ENCODE results near the gene UVRAG. TPM values are rescaled to one million over a fixed set of nuclear protein-coding genes. Genes with fewer than 3 reads are reported as not detected.
A peak's percentile ranks its signal among the peaks of the same experiment; 100 is the strongest.

The UVRAG gene
- total and polyA plus RNA-seq, 2 of the 13 experiments (the other 11 are each of a cell fraction or from before 2014, with no cell fraction given) = 9.7 to 17.3 TPM

DNA sequence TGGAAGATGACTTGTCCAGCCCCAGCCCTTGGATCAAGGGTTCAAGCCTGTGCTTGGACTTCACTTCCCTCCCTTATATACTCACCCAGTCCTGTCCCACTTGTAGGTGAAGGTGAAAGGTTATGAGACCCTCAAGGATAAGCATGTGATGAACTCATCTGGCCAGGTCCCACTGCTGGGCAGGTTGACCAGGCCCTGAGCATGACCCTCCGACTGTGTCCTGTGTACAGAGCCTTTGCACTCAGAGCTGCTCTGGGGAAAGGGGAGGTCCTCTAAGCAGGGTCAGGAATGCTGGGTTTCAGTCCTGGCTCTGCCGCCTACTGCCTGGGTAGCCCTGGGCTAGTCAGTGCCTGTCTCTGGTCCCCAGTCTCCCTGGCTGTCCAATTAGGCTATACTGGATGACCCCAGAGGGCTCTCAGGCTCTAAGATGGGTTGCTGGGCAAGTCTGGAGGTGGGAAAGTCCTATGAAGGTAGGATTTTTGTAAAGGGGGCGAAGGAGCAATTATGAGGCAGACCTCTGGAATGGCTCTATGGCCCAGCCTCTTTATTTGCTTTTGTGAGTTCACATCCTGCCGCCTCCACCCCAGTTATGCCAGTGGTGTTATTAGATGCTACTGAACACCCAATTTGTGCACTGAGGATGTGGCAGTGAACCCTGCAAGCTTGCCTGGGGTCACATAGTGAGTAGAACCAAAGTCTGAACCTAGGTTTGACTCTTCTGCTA lies 32.3 kb upstream of the UVRAG start (continued):
- TF ChIP-seq ZNF354B (CRISPR knock-in tag; IDR thresholded peaks at IDR 0.05) (no peak), ZSCAN31 (CRISPR knock-in tag; IDR thresholded peaks at IDR 0.05; ENCODE audit: low read depth) (0 out of 2 replicates have a peak, but pooled peaks have one; percentile 28), ZNF83 (CRISPR knock-in tag; IDR thresholded peaks at IDR 0.05; ENCODE audit: borderline replicate concordance) (no peak), ONECUT2 (CRISPR knock-in tag; IDR thresholded peaks at IDR 0.05) (no peak), ZNF720 (CRISPR knock-in tag; IDR thresholded peaks at IDR 0.05) (no peak), JUNB (CRISPR knock-in tag; IDR thresholded peaks at IDR 0.05; ENCODE audit: borderline replicate concordance) (no peak), RELA (CRISPR knock-in tag; IDR thresholded peaks at IDR 0.05) (no peak), NFYB (CRISPR knock-in tag; IDR thresholded peaks at IDR 0.05) (no peak; the same call in none of the 2 replicates), NFATC3 (CRISPR knock-in tag; IDR thresholded peaks at IDR 0.05) (no peak), JUN (CRISPR knock-in tag; IDR thresholded peaks at IDR 0.05) (peak; percentile 52; the same call in 1 of the 2 replicates), NCOA5 (CRISPR knock-in tag; IDR thresholded peaks at IDR 0.05) (no peak), CBX2 (IDR thresholded peaks at IDR 0.05; ENCODE audit: low read depth, low read length) (no peak), CBX2 (CRISPR knock-in tag; IDR thresholded peaks at IDR 0.05; ENCODE audit: low read depth) (no peak), RXRA (CRISPR knock-in tag; IDR thresholded peaks at IDR 0.05) (peak; percentile 66), ZNF451 (CRISPR knock-in tag; IDR thresholded peaks at IDR 0.05) (no peak), ZNF3 (CRISPR knock-in tag; IDR thresholded peaks at IDR 0.05) (no peak), RBAK (CRISPR knock-in tag; IDR thresholded peaks at IDR 0.05) (no peak), ZNF432 (CRISPR knock-in tag; IDR thresholded peaks at IDR 0.05; ENCODE audit: borderline replicate concordance) (no peak)
- TF ChIP-seq, protein P1, sequence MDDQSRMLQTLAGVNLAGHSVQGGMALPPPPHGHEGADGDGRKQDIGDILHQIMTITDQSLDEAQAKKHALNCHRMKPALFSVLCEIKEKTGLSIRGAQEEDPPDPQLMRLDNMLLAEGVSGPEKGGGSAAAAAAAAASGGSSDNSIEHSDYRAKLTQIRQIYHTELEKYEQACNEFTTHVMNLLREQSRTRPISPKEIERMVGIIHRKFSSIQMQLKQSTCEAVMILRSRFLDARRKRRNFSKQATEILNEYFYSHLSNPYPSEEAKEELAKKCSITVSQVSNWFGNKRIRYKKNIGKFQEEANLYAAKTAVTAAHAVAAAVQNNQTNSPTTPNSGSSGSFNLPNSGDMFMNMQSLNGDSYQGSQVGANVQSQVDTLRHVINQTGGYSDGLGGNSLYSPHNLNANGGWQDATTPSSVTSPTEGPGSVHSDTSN (CRISPR knock-in tag; IDR thresholded peaks at IDR 0.05; ENCODE audit: borderline replicate concordance) = no peak
- TF ChIP-seq, protein P2, sequence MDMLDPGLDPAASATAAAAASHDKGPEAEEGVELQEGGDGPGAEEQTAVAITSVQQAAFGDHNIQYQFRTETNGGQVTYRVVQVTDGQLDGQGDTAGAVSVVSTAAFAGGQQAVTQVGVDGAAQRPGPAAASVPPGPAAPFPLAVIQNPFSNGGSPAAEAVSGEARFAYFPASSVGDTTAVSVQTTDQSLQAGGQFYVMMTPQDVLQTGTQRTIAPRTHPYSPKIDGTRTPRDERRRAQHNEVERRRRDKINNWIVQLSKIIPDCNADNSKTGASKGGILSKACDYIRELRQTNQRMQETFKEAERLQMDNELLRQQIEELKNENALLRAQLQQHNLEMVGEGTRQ (IDR thresholded peaks at IDR 0.05; ENCODE audit: low read depth, low read length) = no peak
- TF ChIP-seq, protein P2 (CRISPR knock-in tag; IDR thresholded peaks at IDR 0.05; ENCODE audit: borderline replicate concordance) = no peak
- TF ChIP-seq, protein P3, sequence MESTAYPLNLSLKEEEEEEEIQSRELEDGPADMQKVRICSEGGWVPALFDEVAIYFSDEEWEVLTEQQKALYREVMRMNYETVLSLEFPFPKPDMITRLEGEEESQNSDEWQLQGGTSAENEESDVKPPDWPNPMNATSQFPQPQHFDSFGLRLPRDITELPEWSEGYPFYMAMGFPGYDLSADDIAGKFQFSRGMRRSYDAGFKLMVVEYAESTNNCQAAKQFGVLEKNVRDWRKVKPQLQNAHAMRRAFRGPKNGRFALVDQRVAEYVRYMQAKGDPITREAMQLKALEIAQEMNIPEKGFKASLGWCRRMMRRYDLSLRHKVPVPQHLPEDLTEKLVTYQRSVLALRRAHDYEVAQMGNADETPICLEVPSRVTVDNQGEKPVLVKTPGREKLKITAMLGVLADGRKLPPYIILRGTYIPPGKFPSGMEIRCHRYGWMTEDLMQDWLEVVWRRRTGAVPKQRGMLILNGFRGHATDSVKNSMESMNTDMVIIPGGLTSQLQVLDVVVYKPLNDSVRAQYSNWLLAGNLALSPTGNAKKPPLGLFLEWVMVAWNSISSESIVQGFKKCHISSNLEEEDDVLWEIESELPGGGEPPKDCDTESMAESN (CRISPR knock-in tag; conservative IDR thresholded peaks at IDR 0.05) = peak; percentile 40; the same call in 1 of the 2 replicates

Data from HepG2 (cell line).